HepG2 (cell line): ENCODE measurements around the gene COL27A1. TPM values are rescaled to one million over a fixed set of nuclear protein-coding genes. Genes with fewer than 3 reads are reported as not detected.

Experiments used
- HNF4G ChIP-seq, 2 experiments: sonication (generic) in 1 of 2; formaldehyde crosslinking in 1 of 2; IDR thresholded peaks; 2 replicates each; pipeline versions ENCODE4 v1.4.0 to v1.6.1; 2011 to 2020; ENCODE audit warnings: borderline replicate concordance in 2 of 2, low read depth in 2 of 2, mild to moderate bottlenecking in 2 of 2, low read length in 1 of 2, missing genetic modification reagents in 1 of 2, moderate library complexity in 1 of 2
- HNRNPK ChIP-seq: fragments of 200-400 bp; formaldehyde crosslinking; IDR thresholded peaks from 2 replicates; pipeline ENCODE4 v1.6.1; 2018; ENCODE audit warnings: low read length, low read depth, moderate library complexity, mild to moderate bottlenecking; ENCODE audit not compliant: poor library complexity, severe bottlenecking
- MAF1 ChIP-seq: sonication (generic); formaldehyde crosslinking; IDR thresholded peaks from 2 replicates; pipeline ENCODE4 v1.5.0; 2020; ENCODE audit warnings: missing genetic modification reagents, borderline replicate concordance
- MYC ChIP-seq: sonication (generic); formaldehyde crosslinking; IDR thresholded peaks from 2 replicates; pipeline ENCODE4 v1.9.0; 2021; ENCODE audit warnings: missing genetic modification reagents, borderline replicate concordance
- NONO ChIP-seq, 2 experiments: fragments of 450-650 bp in 1 of 2; sonication (generic) in 1 of 2; formaldehyde crosslinking in 1 of 2; IDR thresholded peaks in 1 of 2; conservative IDR thresholded peaks in 1 of 2; 2 replicates each; pipeline versions ENCODE4 v1.6.1 to v1.8.0; 2017 to 2022; ENCODE audit warnings: mild to moderate bottlenecking in 1 of 2, missing genetic modification reagents in 1 of 2, moderate library complexity in 1 of 2
- NPAS2 ChIP-seq: sonication (generic); formaldehyde crosslinking; IDR thresholded peaks from 2 replicates; pipeline ENCODE4 v1.8.0; 2022; ENCODE audit warnings: mild to moderate bottlenecking, missing genetic modification reagents, borderline replicate concordance
- NR2C2 ChIP-seq: sonication (generic); formaldehyde crosslinking; IDR thresholded peaks from 2 replicates; pipeline ENCODE4 v1.4.0; 2020; ENCODE audit warnings: missing genetic modification reagents, mild to moderate bottlenecking, moderate library complexity, borderline replicate concordance
- NR2F1 ChIP-seq, 2 experiments: fragments of 450-650 bp in 1 of 2; formaldehyde crosslinking in 1 of 2; IDR thresholded peaks; 2 replicates each; pipeline versions ENCODE4 v1.5.0 to v1.6.1; 2016 to 2020; ENCODE audit warnings: mild to moderate bottlenecking in 1 of 2, missing compliant biosample characterization in 1 of 2, missing genetic modification reagents in 1 of 2, moderate library complexity in 1 of 2
- SMC3 ChIP-seq: IDR thresholded peaks from 2 replicates; pipeline ENCODE4 v1.6.1; 2011; ENCODE audit warnings: low read length, improper control_type of control experiment
- SRSF1 ChIP-seq: fragments of 200-400 bp; formaldehyde crosslinking; optimal IDR thresholded peaks from 2 replicates; pipeline ENCODE3; 2017; ENCODE audit warnings: mild to moderate bottlenecking, low read depth, low read length, moderate library complexity
- TARDBP ChIP-seq: sonication (generic); formaldehyde crosslinking; IDR thresholded peaks from 2 replicates; pipeline ENCODE4 v1.8.0; 2022; ENCODE audit warnings: mild to moderate bottlenecking, missing genetic modification reagents
- TRIM24 ChIP-seq: sonication (generic); formaldehyde crosslinking; IDR thresholded peaks from 2 replicates; pipeline ENCODE4 v1.8.0; 2022; ENCODE audit warnings: mild to moderate bottlenecking, missing genetic modification reagents
- ZBTB7B ChIP-seq: sonication (generic); formaldehyde crosslinking; IDR thresholded peaks from 2 replicates; pipeline ENCODE4 v1.4.0; 2020; ENCODE audit warnings: missing genetic modification reagents
- ZMAT3 ChIP-seq: sonication (generic); formaldehyde crosslinking; conservative IDR thresholded peaks from 2 replicates; pipeline ENCODE4 v1.7.0; 2021; ENCODE audit warnings: missing genetic modification reagents
- ZNF777 ChIP-seq: sonication (generic); formaldehyde crosslinking; IDR thresholded peaks from 2 replicates; pipeline ENCODE4 v1.4.0; 2020; ENCODE audit warnings: missing genetic modification reagents
- ZNF790 ChIP-seq: sonication (generic); formaldehyde crosslinking; IDR thresholded peaks from 2 replicates; pipeline ENCODE4 v1.8.0; 2022; ENCODE audit warnings: missing genetic modification reagents, mild to moderate bottlenecking, borderline replicate concordance
- polyA plus RNA-seq, 8 experiments: library from polyadenylated mRNA; depleted of rRNA in 3 of 8; stranded (reverse) in 7 of 8; unstranded in 1 of 8; fragments of >200 nt; fragmentation: Illumina TruSeq in 4 of 8; extraction: Trizol in 4 of 8; gene quantifications; 2 replicates each; pipeline versions ENCODE4 v1.2.1 to v1.2.3, GENCODE V29; 2011 to 2016; ENCODE audit warnings: low read depth in 4 of 8, missing spikeins in 1 of 8, mixed read lengths in 1 of 8; ENCODE audit not compliant: insufficient read depth in 1 of 8
- total RNA-seq, 5 experiments: library from RNA; depleted of rRNA; stranded (reverse); fragments of >200 nt; fragmentation: Illumina TruSeq; extraction: Trizol; gene quantifications; 2 replicates each; pipeline ENCODE4 v1.2.3, GENCODE V29; 2016; ENCODE audit warnings: low read depth in 1 of 5
- TF ChIP-seq, protein P1 (sequence below): sonication (generic); formaldehyde crosslinking; IDR thresholded peaks from 2 replicates; pipeline ENCODE4 v1.4.0; 2020; ENCODE audit warnings: missing genetic modification reagents
- TF ChIP-seq, protein P2 (sequence below): IDR thresholded peaks from 2 replicates; pipeline ENCODE4 v1.6.1; 2018; ENCODE audit warnings: missing genetic modification reagents, mild to moderate bottlenecking, missing compliant biosample characterization
- TF ChIP-seq, protein P3 (sequence below): IDR thresholded peaks from 2 replicates; pipeline ENCODE4 v1.6.1; 2016; ENCODE audit warnings: mild to moderate bottlenecking, missing biosample characterization, missing genetic modification reagents
- TF ChIP-seq, protein P4 (sequence below): sonication (generic); formaldehyde crosslinking; IDR thresholded peaks from 2 replicates; pipeline ENCODE4 v1.4.0; 2020; ENCODE audit warnings: missing genetic modification reagents

Gene COL27A1
- total and polyA plus RNA-seq, 2 of the 13 experiments (the other 11 are each of a cell fraction or from before 2014, with no cell fraction given) = 71.3 to 89.1 TPM

GRCh38 chr9:114153761-114154599 lies 1.4 kb upstream of the COL27A1 start (continued):
- TF ChIP-seq, protein P1, sequence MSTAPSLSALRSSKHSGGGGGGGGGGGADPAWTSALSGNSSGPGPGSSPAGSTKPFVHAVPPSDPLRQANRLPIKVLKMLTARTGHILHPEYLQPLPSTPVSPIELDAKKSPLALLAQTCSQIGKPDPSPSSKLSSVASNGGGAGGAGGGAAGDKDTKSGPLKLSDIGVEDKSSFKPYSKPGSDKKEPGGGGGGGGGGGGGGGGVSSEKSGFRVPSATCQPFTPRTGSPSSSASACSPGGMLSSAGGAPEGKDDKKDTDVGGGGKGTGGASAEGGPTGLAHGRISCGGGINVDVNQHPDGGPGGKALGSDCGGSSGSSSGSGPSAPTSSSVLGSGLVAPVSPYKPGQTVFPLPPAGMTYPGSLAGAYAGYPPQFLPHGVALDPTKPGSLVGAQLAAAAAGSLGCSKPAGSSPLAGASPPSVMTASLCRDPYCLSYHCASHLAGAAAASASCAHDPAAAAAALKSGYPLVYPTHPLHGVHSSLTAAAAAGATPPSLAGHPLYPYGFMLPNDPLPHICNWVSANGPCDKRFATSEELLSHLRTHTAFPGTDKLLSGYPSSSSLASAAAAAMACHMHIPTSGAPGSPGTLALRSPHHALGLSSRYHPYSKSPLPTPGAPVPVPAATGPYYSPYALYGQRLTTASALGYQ (CRISPR knock-in tag) = peak; percentile 91; the same call in 1 of the 2 replicates
- peak; percentile 74; the same call in 1 of the 2 replicates for TF ChIP-seq ZBTB7B (CRISPR knock-in tag)
- peak; percentile 99 for TF ChIP-seq SRSF1
- TF ChIP-seq NR2F1 (CRISPR knock-in tag; IDR thresholded peaks at IDR 0.05) = no peak
- 0 out of 2 replicates have a peak, but pooled peaks have one; percentile 9 for TF ChIP-seq MYC
- peak; percentile 59 for TF ChIP-seq NR2C2 (CRISPR knock-in tag)
- TF ChIP-seq HNRNPK = peak; percentile 58
- TF ChIP-seq ZNF777 (CRISPR knock-in tag) = peak; percentile 52; the same call in 1 of the 2 replicates
- TF ChIP-seq NONO (IDR thresholded peaks at IDR 0.05) = no peak
- peak; percentile 78 for TF ChIP-seq NONO (CRISPR knock-in tag; conservative IDR thresholded peaks at IDR 0.05)
- peak; percentile 43; the same call in 1 of the 2 replicates for TF ChIP-seq ZNF790 (CRISPR knock-in tag)
- no peak for TF ChIP-seq NPAS2
- TF ChIP-seq, protein P2, sequence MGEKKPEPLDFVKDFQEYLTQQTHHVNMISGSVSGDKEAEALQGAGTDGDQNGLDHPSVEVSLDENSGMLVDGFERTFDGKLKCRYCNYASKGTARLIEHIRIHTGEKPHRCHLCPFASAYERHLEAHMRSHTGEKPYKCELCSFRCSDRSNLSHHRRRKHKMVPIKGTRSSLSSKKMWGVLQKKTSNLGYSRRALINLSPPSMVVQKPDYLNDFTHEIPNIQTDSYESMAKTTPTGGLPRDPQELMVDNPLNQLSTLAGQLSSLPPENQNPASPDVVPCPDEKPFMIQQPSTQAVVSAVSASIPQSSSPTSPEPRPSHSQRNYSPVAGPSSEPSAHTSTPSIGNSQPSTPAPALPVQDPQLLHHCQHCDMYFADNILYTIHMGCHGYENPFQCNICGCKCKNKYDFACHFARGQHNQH = peak; percentile 32; the same call in 1 of the 2 replicates
- peak; percentile 82; the same call in 1 of the 2 replicates for TF ChIP-seq ZMAT3
- TF ChIP-seq MAF1 (CRISPR knock-in tag) = peak; percentile 57; the same call in 1 of the 2 replicates
- peak; percentile 55 for TF ChIP-seq SMC3
- TF ChIP-seq TARDBP = 0 out of 2 replicates have a peak, but pooled peaks have one; percentile 31
- TF ChIP-seq, protein P3, sequence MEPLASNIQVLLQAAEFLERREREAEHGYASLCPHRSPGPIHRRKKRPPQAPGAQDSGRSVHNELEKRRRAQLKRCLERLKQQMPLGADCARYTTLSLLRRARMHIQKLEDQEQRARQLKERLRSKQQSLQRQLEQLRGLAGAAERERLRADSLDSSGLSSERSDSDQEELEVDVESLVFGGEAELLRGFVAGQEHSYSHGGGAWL (CRISPR knock-in tag) = peak; percentile 32; the same call in 1 of the 2 replicates
- peak; percentile 59; the same call in 1 of the 2 replicates for TF ChIP-seq HNF4G (IDR thresholded peaks at IDR 0.05; ENCODE audit: borderline replicate concordance, low read depth, low read length)
- TF ChIP-seq HNF4G (CRISPR knock-in tag; IDR thresholded peaks at IDR 0.05; ENCODE audit: borderline replicate concordance, low read depth) = peak; percentile 66; the same call in 1 of the 2 replicates
- no peak for TF ChIP-seq TRIM24
- TF ChIP-seq, protein P4, sequence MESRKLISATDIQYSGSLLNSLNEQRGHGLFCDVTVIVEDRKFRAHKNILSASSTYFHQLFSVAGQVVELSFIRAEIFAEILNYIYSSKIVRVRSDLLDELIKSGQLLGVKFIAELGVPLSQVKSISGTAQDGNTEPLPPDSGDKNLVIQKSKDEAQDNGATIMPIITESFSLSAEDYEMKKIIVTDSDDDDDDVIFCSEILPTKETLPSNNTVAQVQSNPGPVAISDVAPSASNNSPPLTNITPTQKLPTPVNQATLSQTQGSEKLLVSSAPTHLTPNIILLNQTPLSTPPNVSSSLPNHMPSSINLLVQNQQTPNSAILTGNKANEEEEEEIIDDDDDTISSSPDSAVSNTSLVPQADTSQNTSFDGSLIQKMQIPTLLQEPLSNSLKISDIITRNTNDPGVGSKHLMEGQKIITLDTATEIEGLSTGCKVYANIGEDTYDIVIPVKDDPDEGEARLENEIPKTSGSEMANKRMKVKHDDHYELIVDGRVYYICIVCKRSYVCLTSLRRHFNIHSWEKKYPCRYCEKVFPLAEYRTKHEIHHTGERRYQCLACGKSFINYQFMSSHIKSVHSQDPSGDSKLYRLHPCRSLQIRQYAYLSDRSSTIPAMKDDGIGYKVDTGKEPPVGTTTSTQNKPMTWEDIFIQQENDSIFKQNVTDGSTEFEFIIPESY = peak; percentile 60; the same call in 1 of the 2 replicates
